Mesenchymal stem cell (in vitro differentiated cells and primary cell): ENCODE results near the gene NIBAN1.
A peak's percentile ranks its signal among the peaks of the same experiment; 100 is the strongest.

Experiments used
- DNase-seq: peaks from one replicate; pipeline ENCODE4 v3.0.0-alpha.2; 2013
- H2AFZ ChIP-seq: one replicate; pipeline ENCODE4 v1.6.1; 2013; ENCODE audit warnings: low read depth, mild to moderate bottlenecking, control low read depth, inconsistent platforms, low read length, moderate library complexity
- H2AK5ac ChIP-seq: 2 replicates; pipeline ENCODE4 v1.6.1; 2013; ENCODE audit warnings: low read length, moderate library complexity, mild to moderate bottlenecking, inconsistent platforms; ENCODE audit not compliant: severe bottlenecking
- H2BK120ac ChIP-seq: one replicate; pipeline ENCODE4 v1.6.1; 2013; ENCODE audit warnings: low read depth, mild to moderate bottlenecking, inconsistent platforms, low read length, moderate library complexity
- H2BK12ac ChIP-seq, 2 experiments: one replicate each; pipeline ENCODE4 v1.6.1; 2013; ENCODE audit warnings: inconsistent platforms in 2 of 2, low read length in 2 of 2, mild to moderate bottlenecking in 2 of 2, moderate library complexity in 2 of 2, control low read depth in 1 of 2
- H2BK15ac ChIP-seq: one replicate; pipeline ENCODE4 v1.6.1; 2013; ENCODE audit warnings: mild to moderate bottlenecking, low read depth, inconsistent platforms; ENCODE audit not compliant: poor library complexity, severe bottlenecking
- H2BK5ac ChIP-seq: 2 replicates; pipeline ENCODE4 v1.6.1; 2013; ENCODE audit warnings: low read depth, mild to moderate bottlenecking, low read length, control low read depth, inconsistent platforms; ENCODE audit not compliant: poor library complexity, severe bottlenecking
- H3K14ac ChIP-seq, 2 experiments: one replicate each; pipeline ENCODE4 v1.6.1; 2013; ENCODE audit warnings: inconsistent platforms in 2 of 2, low read length in 2 of 2, control low read depth in 1 of 2, mild to moderate bottlenecking in 1 of 2, moderate library complexity in 1 of 2
- H3K18ac ChIP-seq, 2 experiments: one replicate each; pipeline ENCODE4 v1.6.1; 2013; ENCODE audit warnings: inconsistent platforms in 2 of 2, low read length in 2 of 2, control low read depth in 1 of 2, low read depth in 1 of 2, mild to moderate bottlenecking in 1 of 2
- H3K23ac ChIP-seq, 2 experiments: one replicate each; pipeline ENCODE4 v1.6.1; 2013; ENCODE audit warnings: inconsistent platforms in 2 of 2, low read length in 2 of 2, mild to moderate bottlenecking in 2 of 2, moderate library complexity in 2 of 2, control low read depth in 1 of 2
- H3K27ac ChIP-seq: 2 replicates; pipeline ENCODE4 v1.5.1; 2013; ENCODE audit warnings: mild to moderate bottlenecking, moderate library complexity, low read length, control low read depth, inconsistent platforms; ENCODE audit not compliant: poor library complexity, severe bottlenecking
- H3K27me3 ChIP-seq, 2 experiments: 2 replicates each; pipeline versions ENCODE4 v1.6.1 to v1.7.0; 2013; ENCODE audit warnings: low read length in 2 of 2, mild to moderate bottlenecking in 2 of 2, moderate library complexity in 2 of 2, control low read depth in 1 of 2, inconsistent platforms in 1 of 2; ENCODE audit not compliant: control insufficient read depth in 1 of 2, insufficient read depth in 1 of 2
- H3K36me3 ChIP-seq, 2 experiments: 2 replicates each; pipeline versions ENCODE4 v1.6.1 to v1.7.0; 2013; ENCODE audit warnings: low read length in 2 of 2, control low read depth in 1 of 2, inconsistent platforms in 1 of 2, low read depth in 1 of 2, mild to moderate bottlenecking in 1 of 2; ENCODE audit not compliant: insufficient read depth in 2 of 2, control insufficient read depth in 1 of 2
- H3K4ac ChIP-seq, 2 experiments: one replicate each; pipeline ENCODE4 v1.6.1; 2013; ENCODE audit warnings: inconsistent platforms in 2 of 2, low read length in 2 of 2, mild to moderate bottlenecking in 2 of 2, moderate library complexity in 2 of 2, control low read depth in 1 of 2, low read depth in 1 of 2
- H3K4me1 ChIP-seq: 2 replicates; pipeline ENCODE4 v1.6.1; 2013; ENCODE audit warnings: low read depth, low read length, control low read depth; ENCODE audit not compliant: control insufficient read depth, insufficient read depth
- H3K4me2 ChIP-seq: 2 replicates; pipeline ENCODE4 v1.6.1; 2013; ENCODE audit warnings: low read length, mild to moderate bottlenecking, inconsistent platforms; ENCODE audit not compliant: poor library complexity, severe bottlenecking
- H3K4me3 ChIP-seq, 2 experiments: 2 replicates each; pipeline versions ENCODE4 v1.5.1 to v1.7.0; 2013; ENCODE audit warnings: low read length in 2 of 2, mild to moderate bottlenecking in 2 of 2, control low read depth in 1 of 2, low read depth in 1 of 2; ENCODE audit not compliant: insufficient read depth in 1 of 2
- H3K79me1 ChIP-seq: replicated peaks from 2 replicates; pipeline ENCODE4 v1.6.1; 2013; ENCODE audit warnings: mild to moderate bottlenecking, control low read depth, low read length, inconsistent platforms; ENCODE audit not compliant: poor library complexity, severe bottlenecking
- H3K9ac ChIP-seq: 2 replicates; pipeline ENCODE4 v1.7.0; 2013; ENCODE audit warnings: mild to moderate bottlenecking, low read length, moderate library complexity
- H3K9me3 ChIP-seq: 2 replicates; pipeline ENCODE4 v1.7.0; 2013; ENCODE audit warnings: mild to moderate bottlenecking, low read length; ENCODE audit not compliant: control insufficient read depth
- H4K8ac ChIP-seq: one replicate; pipeline ENCODE4 v1.6.1; 2013; ENCODE audit warnings: inconsistent platforms, mild to moderate bottlenecking, low read length, moderate library complexity
- H4K91ac ChIP-seq: one replicate; pipeline ENCODE4 v1.6.1; 2013; ENCODE audit warnings: mild to moderate bottlenecking, low read length, inconsistent platforms
- WGBS: methylation state at CpG from one replicate; pipeline ENCODE4 v1.1.7; 2013; ENCODE audit warnings: mixed read lengths; 5-methylcytosine and 5-hydroxymethylcytosine counted together

The NIBAN1 gene

DNA sequence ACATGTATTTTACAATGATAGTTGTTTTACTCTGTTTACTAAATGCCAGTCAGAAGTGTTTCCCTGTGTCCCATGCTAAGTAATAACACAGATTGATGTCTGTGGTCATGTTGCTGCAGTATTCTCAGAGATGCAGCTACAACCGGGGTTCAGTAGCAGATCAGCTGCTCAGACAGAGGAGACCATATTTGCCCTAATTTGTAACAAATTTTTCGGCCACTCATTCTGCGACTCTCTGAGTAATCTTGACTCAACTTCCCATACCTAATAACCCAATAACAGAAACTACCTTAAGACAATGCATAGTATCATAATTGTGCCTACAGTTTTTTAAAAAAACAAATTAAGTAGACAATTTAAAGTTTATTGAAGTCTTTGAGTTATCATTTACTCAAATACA, 32.6 kb downstream of the NIBAN1 start:
- Histone ChIP-seq H2BK12ac (no peak overlapping the region), H3K9me3 (no peaks in the 10 kb centered on the region), H2BK5ac (no peak overlapping the region), H3K23ac (no peak overlapping the region), H3K79me1 (no peaks in the 10 kb centered on the region), H3K14ac (no peak overlapping the region), H2AK5ac (no peak overlapping the region), H4K91ac (no peak overlapping the region), H3K4me3 (no peak overlapping the region), H3K9ac (no peak overlapping the region), H3K27ac (no peak overlapping the region), H4K8ac (no peak overlapping the region), H2AFZ (no peak overlapping the region), H3K27me3 (no peaks in the 10 kb centered on the region), H3K36me3 (peaks cover 0 to 26% of the 10 kb centered on the region in 2 experiments), H3K4ac (no peak overlapping the region), H3K18ac (no peak overlapping the region), H2BK15ac (no peak overlapping the region), H3K4me1 (peaks cover 2% of the 10 kb centered on the region), H3K4me2 (no peak overlapping the region), H2BK120ac (no peak overlapping the region)
- WGBS: 93% methylated on average over 3 of the region's 3 CpGs
- DNase-seq: no peak

- Histone ChIP-seq H3K4me1 (peaks cover 2% of the 10 kb centered on the region), H3K4me2 (no peak overlapping the region), H3K27me3 (no peaks in the 10 kb centered on the region), H3K4me3 (no peak overlapping the region), H4K91ac (no peak overlapping the region), H4K8ac (no peak overlapping the region), H3K18ac (no peak overlapping the region), H3K36me3 (peaks cover 0 to 27% of the 10 kb centered on the region in 2 experiments), H2BK120ac (no peak overlapping the region), H3K14ac (no peak overlapping the region), H3K27ac (no peak overlapping the region), H3K9ac (no peak overlapping the region), H3K4ac (no peak overlapping the region), H3K79me1 (no peaks in the 10 kb centered on the region), H2BK5ac (no peak overlapping the region), H2AFZ (no peak overlapping the region), H3K9me3 (no peaks in the 10 kb centered on the region), H2BK15ac (no peak overlapping the region), H2AK5ac (no peak overlapping the region), H3K23ac (no peak overlapping the region), H2BK12ac (no peak overlapping the region)
- WGBS: 100% methylated on average over 1 of the region's 2 CpGs
- DNase-seq: no peak
Measured at GRCh38 chr1:184941410-184941733, 32.9 kb downstream of the NIBAN1 start.

- no peak overlapping the region for H2BK5ac ChIP-seq
- H3K79me1 ChIP-seq: no peaks in the 10 kb centered on the region
- peaks cover 2% of the 10 kb centered on the region for H3K4me1 ChIP-seq
- WGBS: 96% methylated on average over 6 of the region's 8 CpGs
- no peak overlapping the region for H2BK120ac ChIP-seq
- no peak overlapping the region for H3K4me3 ChIP-seq
- no peaks in the 10 kb centered on the region for H3K27me3 ChIP-seq
- no peak overlapping the region for H3K4me2 ChIP-seq
- H2AFZ ChIP-seq: no peak overlapping the region
- H3K36me3 ChIP-seq: peaks cover 0 to 32% of the 10 kb centered on the region in 2 experiments
- H2BK15ac ChIP-seq: no peak overlapping the region
- no peak overlapping the region for H3K4ac ChIP-seq
- no peak overlapping the region for H3K27ac ChIP-seq
- H3K14ac ChIP-seq: no peak overlapping the region
- no peak overlapping the region for H4K8ac ChIP-seq
- H3K9me3 ChIP-seq: no peaks in the 10 kb centered on the region
- no peak overlapping the region for H2BK12ac ChIP-seq
- no peak overlapping the region for H2AK5ac ChIP-seq
- no peak overlapping the region for H3K9ac ChIP-seq
- no peak overlapping the region for H4K91ac ChIP-seq
- no peak overlapping the region for H3K23ac ChIP-seq
- no peak overlapping the region for H3K18ac ChIP-seq
- no peak for DNase-seq
Measured at GRCh38 chr1:184940694-184941409, 33.5 kb downstream of the NIBAN1 start.

- no peak overlapping the region for H2BK15ac ChIP-seq
- no CpG with 5 or more reads among the region's 2 CpGs for WGBS
- H3K36me3 ChIP-seq: peaks cover 0 to 35% of the 10 kb centered on the region in 2 experiments
- no peak overlapping the region for H3K18ac ChIP-seq
- H2AFZ ChIP-seq: no peak overlapping the region
- H3K4me1 ChIP-seq: peaks cover 2% of the 10 kb centered on the region
- H3K23ac ChIP-seq: no peak overlapping the region
- H3K4me2 ChIP-seq: no peak overlapping the region
- no peak overlapping the region for H2BK120ac ChIP-seq
- no peak overlapping the region for H4K91ac ChIP-seq
- H2BK12ac ChIP-seq: no peak overlapping the region
- H3K4me3 ChIP-seq: no peak overlapping the region
- H3K9ac ChIP-seq: no peak overlapping the region
- H3K9me3 ChIP-seq: no peaks in the 10 kb centered on the region
- DNase-seq: peak; percentile 30
- H4K8ac ChIP-seq: no peak overlapping the region
- H2AK5ac ChIP-seq: no peak overlapping the region
- no peaks in the 10 kb centered on the region for H3K79me1 ChIP-seq
- H3K14ac ChIP-seq: no peak overlapping the region
- H2BK5ac ChIP-seq: no peak overlapping the region
- H3K4ac ChIP-seq: no peak overlapping the region
- H3K27ac ChIP-seq: no peak overlapping the region
- H3K27me3 ChIP-seq: no peaks in the 10 kb centered on the region
Measured at GRCh38 chr1:184940226-184940625, 34.1 kb downstream of the NIBAN1 start.
